ENCODE measurements around the gene P2RY12. TPM values are rescaled to one million over a fixed set of nuclear protein-coding genes. Genes with fewer than 3 reads are reported as not detected.
A peak's percentile ranks its signal among the peaks of the same experiment; 100 is the strongest.

The P2RY12 gene
- 1 to 10 TPM in 1 of 3 donors, under 1 TPM in 2; 0.10 to 2.7 (median 0.94) TPM for polyA plus RNA-seq

- 47 to 82% (median 50%) methylated on average over 4 of the region's 4 CpGs for WGBS, 3 donors
Measured at GRCh38 chr3:151384741-151385174, at the start of gene P2RY12. Gene P2RY12 (minus strand): TSS chr3:151384753. CDS start chr3:151338845, 45,908 bp downstream.

DNA sequence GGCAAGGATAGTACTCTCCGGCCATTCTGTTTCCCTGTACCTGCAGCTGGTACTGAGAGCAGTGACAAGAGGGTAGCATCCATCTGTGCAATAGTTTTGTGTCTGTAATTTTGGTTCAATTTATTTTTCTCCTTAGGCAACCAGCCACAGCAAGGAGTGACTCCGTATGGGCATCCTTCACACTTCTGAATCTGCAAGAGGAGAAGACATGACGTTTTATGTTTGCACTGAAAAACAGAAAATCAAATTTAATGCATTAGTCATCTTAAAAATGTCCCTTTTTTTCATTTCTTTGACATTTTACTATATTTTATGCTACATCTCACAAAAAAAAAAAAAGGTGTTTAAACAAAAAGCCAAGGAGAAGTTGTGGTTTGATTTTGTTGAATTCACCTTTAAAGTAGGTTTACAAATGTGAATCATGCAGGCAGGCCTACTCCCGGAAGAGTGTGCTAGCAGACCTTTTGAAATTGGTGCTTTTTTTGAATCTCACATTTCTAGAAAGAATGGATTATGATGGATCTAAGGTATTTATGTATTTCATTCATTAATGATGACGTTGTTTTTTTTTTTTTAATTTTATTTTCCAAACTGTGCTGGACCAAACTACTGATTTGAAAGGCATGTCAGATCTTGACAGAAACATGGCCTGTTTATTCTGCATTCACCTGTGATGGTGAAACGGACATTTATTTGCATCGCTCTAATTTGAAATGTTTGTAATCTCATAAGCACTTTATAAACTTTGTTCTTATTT lies 48.2 kb upstream of the P2RY12 start:
- H3K27ac ChIP-seq (ENCODE audit: low read depth, low read length), result no peak overlapping the region
- WGBS, 3 donors, result 84 to 94% (median 92%) methylated on average over 7 of the region's 7 CpGs

More at GRCh38 chr3:151384741-151385174, at the start of gene P2RY12:
- H3K27ac ChIP-seq (ENCODE audit: low read depth, low read length), result peak within 1 kb of the TSS; percentile 66

- H3K27ac ChIP-seq (ENCODE audit: low read depth, low read length), result no peak overlapping the region
- 93 to 95% (median 94%) methylated on average over 3 of the region's 3 CpGs for WGBS, 3 donors
Measured at GRCh38 chr3:151431940-151432339, 47.4 kb upstream of the P2RY12 start.

DNA sequence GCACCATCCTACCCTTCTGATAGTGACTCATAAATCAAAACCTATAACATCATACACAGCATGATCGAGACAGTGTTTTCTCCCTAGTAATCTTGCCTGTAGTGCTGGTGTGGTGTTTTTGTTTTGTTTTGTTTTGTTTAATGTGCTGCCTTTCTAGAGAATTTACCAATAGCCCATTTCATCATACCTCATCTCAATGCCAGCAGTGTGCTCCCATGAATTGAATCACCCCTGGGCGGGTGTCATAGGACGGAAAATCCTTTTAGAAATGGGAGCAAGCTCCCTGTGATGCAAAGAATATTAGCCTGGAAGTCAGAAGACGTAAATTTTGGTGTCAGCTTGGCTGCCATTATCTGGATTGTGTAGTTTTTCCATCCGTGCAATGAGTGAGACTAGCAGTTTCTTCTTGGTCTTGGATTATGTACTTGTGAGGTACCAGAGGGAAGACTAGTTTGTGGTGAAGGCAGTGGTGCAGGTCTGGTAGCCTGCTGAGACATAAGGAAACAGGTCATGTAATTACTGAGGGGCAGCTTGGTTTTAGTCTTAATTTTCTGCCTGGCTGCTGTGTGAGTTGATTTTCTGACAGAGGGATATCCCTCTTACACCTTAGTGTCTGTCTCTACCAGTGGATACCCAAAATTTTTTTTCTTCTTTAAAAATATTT lies 46.4 kb upstream of the P2RY12 start:
- H3K27ac ChIP-seq (ENCODE audit: low read depth, low read length), result no peak overlapping the region
- 85 to 94% (median 89%) methylated on average over 5 of the region's 5 CpGs for WGBS, 3 donors

DNA sequence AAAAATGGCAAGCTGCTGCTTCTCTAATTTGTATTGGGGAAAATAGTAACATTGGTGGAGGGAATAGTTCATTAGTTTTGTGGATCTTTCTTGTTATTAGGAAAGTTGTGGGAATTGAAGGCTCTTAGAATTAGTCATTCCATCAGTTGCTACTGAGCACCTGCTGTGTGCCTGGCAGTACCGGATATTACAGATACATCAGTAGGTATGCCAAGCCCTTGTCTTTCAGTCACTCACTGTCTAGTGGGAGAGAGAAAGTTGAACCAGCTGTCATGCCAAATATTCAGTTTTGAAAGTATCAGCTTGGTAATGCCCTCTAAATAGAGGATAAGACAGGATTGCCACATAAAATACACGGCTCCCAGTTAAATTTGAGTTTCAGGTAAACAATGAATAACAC lies 43.8 kb upstream of the P2RY12 start:
- 86 to 92% (median 88%) methylated on average over 2 of the region's 2 CpGs for WGBS, 3 donors
- H3K27ac ChIP-seq (ENCODE audit: low read depth, low read length), result no peak overlapping the region

DNA sequence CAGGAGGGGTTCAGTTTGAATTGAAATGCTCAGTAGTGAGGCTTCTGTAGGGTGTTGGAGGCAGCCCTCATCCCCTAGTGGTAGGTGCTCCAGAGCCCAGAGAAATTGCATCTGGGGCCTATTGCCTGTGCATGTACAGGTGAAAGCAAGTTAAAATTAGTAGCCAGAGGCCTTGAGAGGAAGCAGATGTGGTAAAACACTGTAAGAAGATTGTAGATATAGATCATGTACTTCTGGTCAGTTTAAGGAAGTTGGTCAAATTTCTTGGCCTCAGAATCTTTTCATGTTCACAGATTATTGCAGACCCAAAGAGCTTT lies 41.7 kb upstream of the P2RY12 start:
- no peak overlapping the region for H3K27ac ChIP-seq (ENCODE audit: low read depth, low read length)

DNA sequence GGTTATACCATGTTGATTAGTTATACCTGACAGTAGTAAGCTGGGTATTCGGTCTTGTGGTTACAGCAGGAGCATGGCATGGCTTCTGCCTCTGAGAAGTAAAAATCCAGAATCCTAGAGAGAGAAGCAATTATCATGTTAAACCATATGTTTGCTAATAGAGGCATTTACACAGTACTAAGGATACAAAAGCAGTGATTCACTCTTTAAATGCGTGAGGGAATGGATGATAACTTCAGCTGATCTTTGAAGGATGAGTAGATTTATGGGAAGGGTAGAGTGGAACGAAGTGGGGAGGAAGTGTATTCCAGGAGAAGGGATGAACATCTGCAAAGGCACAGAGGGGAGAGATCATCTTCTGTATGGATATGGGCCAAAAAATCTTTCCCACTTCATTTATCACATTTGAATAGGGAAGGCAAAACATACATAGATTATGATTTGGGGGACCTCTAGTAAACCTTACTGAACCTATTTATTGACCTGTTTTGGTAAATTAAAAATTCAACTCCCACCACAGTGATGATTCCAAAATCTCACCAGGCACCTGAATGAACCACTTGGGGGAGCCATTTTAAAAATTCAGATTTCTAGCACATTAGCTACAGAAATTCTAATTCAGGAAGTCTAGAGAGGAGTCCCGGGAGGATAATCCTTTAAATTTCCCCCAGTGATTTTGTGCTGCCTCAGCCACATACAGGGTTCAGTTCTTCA lies 41.2 kb upstream of the P2RY12 start:
- 61 to 81% (median 67%) methylated on average over 4 of the region's 4 CpGs for WGBS, 3 donors
- H3K27ac ChIP-seq (ENCODE audit: low read depth, low read length), result no peak overlapping the region

DNA sequence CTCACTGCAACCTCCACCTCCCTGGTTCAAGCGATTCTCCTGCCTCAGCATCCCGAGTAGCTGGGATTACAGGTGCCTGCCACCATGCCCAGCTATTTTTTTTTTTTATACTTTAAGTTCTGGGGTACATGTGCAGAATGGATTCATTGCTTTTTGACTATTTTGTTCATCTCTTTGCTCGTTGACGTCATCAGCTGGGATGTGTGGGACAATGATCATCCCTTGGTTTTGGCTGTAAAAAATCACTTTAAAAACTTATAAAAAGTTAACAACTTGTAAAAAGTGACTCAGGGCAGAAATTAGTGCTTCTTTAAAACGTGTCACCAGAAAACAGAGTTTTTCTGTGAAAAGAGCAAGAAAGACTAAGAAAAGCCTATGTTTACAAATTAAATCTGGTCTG lies 38.5 kb upstream of the P2RY12 start:
- 85 to 91% (median 85%) methylated on average over 5 of the region's 5 CpGs for WGBS, 3 donors
- no peak overlapping the region for H3K27ac ChIP-seq (ENCODE audit: low read depth, low read length)

DNA sequence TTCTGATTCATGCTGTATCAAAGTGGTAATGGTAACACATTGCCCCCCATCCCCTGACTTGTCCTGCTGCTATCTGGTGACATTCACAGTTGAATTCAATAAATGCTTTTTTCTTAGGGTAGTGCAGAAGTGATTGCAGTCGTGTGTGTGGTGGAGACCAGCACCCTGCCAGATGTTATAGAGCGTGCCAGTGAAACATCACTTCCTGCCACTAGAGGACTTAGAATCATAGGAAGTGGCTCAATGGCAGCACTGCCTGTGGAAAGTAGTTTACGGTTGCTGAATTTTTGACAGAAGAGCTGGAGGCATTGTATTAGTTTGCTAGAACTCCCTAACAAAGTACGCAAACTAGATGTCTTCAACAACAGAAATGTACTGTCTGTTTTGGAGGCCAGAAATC lies 37.4 kb upstream of the P2RY12 start:
- no peak overlapping the region for H3K27ac ChIP-seq (ENCODE audit: low read depth, low read length)
- WGBS, 3 donors, result 60 to 83% (median 67%) methylated on average over 4 of the region's 4 CpGs

- WGBS, 3 donors, result 72 to 83% (median 81%) methylated on average over 6 of the region's 6 CpGs
- no peak overlapping the region for H3K27ac ChIP-seq (ENCODE audit: low read depth, low read length)
Measured at GRCh38 chr3:151419806-151420205, 35.3 kb upstream of the P2RY12 start.

- 43 to 76% (median 46%) methylated on average over 1 of the region's 1 CpG for WGBS, 3 donors
- H3K27ac ChIP-seq (ENCODE audit: low read depth, low read length), result no peak overlapping the region
Measured at GRCh38 chr3:151415289-151415688, 30.7 kb upstream of the P2RY12 start.

- 77 to 91% (median 85%) methylated on average over 5 of the region's 5 CpGs for WGBS, 3 donors
- H3K27ac ChIP-seq (ENCODE audit: low read depth, low read length), result no peak overlapping the region
Measured at GRCh38 chr3:151412989-151413388, 28.4 kb upstream of the P2RY12 start.

- no peak overlapping the region for H3K27ac ChIP-seq (ENCODE audit: low read depth, low read length)
- WGBS, 3 donors, result 83 to 92% (median 89%) methylated on average over 9 of the region's 9 CpGs
Measured at GRCh38 chr3:151410891-151411559, 26.5 kb upstream of the P2RY12 start.

- no peak overlapping the region for H3K27ac ChIP-seq (ENCODE audit: low read depth, low read length)
- 91 to 96% (median 93%) methylated on average over 2 of the region's 2 CpGs for WGBS, 3 donors
Measured at GRCh38 chr3:151407928-151408327, 23.4 kb upstream of the P2RY12 start.

DNA sequence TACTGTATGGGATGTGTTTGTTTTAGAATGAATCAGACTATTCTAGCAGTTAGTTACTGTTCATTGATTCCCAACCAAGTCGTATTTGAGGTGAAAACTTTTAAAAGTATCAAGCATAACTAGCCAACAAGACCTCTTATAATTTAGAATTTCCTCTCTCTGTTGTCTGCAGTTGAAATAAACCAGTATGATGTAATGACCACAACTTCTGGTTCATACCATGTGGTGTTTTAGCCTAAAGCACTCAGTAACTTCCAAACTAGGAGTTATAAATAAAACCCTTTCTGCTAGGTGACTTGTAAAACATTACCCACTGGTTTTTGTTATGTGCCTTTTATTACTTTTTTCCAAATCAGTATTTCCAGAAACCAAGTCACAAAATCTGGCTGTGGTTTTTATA lies 19.8 kb upstream of the P2RY12 start:
- WGBS, 3 donors, result 32 to 67% (median 35%) methylated on average over 1 of the region's 1 CpG
- H3K27ac ChIP-seq (ENCODE audit: low read depth, low read length), result no peak overlapping the region

GRCh38 chr3:151403246-151403645 lies 18.7 kb upstream of the P2RY12 start:
- WGBS, 3 donors, result 82 to 90% (median 85%) methylated on average over 2 of the region's 2 CpGs
- H3K27ac ChIP-seq (ENCODE audit: low read depth, low read length), result no peak overlapping the region

DNA sequence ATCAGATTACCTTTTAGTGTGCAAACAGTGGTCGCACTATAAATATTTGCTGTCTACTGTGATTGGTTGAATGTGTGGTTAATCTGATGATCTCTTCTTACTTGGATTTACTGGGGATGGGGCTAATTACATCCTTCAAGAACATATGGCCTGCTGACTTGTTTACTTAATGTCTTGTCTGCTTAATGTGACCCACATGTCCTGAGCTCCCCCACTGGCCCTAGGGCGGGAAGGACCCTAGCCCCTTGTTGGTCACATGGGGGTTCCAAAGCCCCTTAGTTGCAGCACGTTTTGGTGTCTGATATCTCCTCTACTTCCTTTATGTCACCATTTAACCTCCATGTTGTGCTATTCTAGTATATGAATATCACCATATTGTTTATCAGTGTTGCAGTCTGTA lies 17.8 kb upstream of the P2RY12 start:
- no peak overlapping the region for H3K27ac ChIP-seq (ENCODE audit: low read depth, low read length)
- WGBS, 3 donors, result 73 to 87% (median 83%) methylated on average over 3 of the region's 3 CpGs

- 85 to 95% (median 86%) methylated on average over 4 of the region's 4 CpGs for WGBS, 3 donors
- no peak overlapping the region for H3K27ac ChIP-seq (ENCODE audit: low read depth, low read length)
Measured at GRCh38 chr3:151400341-151400740, 15.8 kb upstream of the P2RY12 start.

DNA sequence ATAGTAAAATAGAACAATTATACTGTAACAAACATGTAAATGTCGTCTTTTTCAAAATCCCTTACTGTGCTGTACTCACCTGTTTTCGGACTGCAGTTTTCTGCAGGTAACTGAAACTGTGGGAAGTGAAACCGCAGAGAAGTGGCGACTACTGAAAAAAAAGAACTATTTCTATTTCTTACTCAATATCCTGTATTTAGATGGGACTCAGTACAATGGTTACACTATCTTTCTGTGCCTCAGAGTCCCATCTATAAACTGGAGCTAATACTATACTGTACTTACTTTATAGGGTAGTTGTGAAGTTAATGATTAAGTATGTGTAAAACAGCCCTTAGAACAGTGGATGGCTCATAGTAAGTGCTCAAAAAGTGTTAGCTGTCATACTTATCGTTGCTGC lies 14.3 kb upstream of the P2RY12 start:
- no peak overlapping the region for H3K27ac ChIP-seq (ENCODE audit: low read depth, low read length)
- 64 to 87% (median 66%) methylated on average over 5 of the region's 5 CpGs for WGBS, 3 donors

Measured in adipose tissue (tissue), 3 donors.